ENCODE measurements around the gene SLC30A9.
A peak's percentile ranks its signal among the peaks of the same experiment; 100 is the strongest.

The SLC30A9 gene

DNA sequence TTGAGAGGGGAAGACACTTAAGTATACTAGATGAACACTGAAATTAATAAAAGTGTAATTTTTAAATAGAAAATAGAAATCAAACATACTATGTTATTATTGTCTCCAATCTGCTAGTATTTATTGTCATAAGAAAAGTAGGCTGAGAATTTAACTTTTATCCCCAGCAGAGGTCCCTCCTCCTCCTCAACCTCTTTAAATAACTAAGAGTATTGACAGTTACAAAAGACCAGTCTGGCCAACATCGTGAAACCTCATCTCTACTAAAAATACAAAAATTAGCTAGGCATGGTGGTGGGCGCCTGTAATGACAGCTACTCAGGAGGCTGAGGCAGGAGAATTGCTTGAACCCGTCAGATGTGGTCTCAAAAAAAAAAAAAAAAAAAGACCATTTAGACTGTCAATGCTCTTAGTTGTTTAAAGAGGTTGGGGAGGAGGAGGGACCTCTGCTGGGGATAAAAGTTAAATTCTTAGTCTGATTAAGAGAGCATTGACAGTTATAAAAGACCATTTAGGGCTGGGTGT, 4.2 kb downstream of the SLC30A9 start:
- FAIRE-seq: no peak

DNA sequence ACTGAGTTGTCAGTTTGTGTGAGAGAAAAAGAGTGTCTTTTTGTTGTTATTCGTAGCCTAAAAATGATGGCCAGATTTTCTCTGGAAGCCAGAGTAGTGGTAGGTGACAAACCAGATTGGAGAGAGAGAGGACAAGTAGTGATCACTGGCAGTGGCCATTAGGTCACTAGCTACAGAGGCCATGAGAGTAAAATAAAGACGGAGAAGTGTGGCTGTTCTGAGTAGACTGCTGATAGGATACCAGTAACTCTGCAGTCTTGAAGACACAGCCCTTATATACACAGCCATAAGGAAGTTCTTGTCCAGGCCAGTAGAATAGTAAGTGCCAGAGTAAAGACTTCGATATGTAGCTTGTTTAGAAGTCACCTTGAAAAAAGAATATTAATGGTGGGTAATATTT, 7.7 kb downstream of the SLC30A9 start:
- peak; percentile 35 for FAIRE-seq
- DNase-seq (ENCODE audit: extremely low spot score, insufficient read length, low read depth): no peak

More for the DNA sequence above, 4.2 kb downstream of the SLC30A9 start:
- DNase-seq (ENCODE audit: extremely low spot score, insufficient read length, low read depth): no peak

DNA sequence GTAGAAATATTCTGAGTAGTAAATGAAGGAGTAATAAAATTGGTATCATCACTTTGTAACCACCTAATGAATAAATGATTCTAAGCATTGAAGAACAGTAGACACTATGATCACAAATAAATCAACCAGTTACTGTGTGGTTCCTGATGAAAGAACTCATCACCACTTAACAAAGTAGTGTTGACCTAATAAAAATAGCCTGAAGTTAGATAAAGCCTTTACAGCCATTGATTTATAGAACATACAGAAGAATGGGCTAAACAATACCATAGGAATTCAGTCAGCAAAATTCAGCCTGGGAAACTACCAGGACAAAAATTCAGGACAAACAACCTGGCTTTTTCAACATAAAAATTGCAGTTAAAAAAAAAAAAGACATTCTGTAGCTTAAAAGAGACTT, 9.0 kb downstream of the SLC30A9 start:
- DNase-seq (ENCODE audit: extremely low spot score, insufficient read length, low read depth) (no peak), FAIRE-seq (peak; percentile 18)

DNA sequence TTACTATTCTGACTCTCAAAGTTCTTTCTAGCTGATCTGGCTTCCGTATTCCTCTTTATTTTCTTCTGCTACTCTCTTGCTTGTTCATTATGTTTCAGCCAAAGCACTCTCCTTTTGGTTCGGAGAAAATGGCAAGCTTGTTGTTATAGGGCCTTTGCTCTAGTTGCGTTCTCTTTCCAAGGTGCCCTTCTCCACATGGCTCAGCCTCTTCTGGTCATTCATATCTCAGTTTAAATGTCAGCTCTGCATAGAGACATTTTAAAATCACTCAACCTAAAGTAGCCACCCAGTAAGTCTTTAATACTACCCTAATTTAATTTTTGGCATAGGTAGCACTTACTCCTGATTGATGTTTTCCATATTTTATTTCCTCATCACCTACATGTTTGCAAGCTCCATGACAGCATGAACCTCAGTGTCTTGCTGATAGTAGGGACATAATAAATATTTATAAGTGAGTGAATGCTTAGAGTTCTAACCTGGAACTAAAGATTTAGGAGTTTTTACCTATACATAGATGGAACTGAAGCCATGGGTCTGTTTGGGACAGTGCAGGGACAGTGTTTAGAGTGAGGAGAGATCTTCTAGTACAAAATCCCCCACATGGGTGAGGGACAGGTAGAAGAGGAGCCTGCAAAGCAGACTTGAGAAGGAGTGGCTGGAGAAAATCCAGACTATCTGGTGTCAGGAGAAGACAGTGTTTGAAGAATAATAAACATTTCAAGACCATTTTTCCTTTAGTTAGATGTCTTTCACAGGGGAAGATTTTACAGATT, 17.9 kb downstream of the SLC30A9 start:
- FAIRE-seq (no peak), DNase-seq (ENCODE audit: extremely low spot score, insufficient read length, low read depth) (no peak)

DNA sequence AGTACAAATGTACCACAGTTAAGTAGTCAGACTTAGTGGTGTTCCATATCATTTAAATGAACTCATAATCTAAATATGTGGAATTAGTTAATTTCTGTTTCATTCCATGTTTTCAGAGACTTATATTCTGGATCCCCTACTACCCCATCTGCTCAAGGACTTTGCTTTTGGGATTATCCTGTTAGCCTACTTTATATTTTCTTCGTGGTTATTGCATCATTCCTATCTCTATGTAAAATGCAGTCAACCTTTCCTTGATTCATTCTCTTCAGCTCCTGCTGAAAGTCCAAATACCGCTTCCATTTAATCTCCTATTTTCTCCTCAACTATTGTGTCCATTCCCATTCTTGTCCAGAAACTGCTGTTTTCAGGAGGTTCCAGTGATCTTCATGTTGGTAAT, 25.1 kb downstream of the SLC30A9 start:
- no peak for FAIRE-seq
- no peak for DNase-seq (ENCODE audit: extremely low spot score, insufficient read length, low read depth)

DNA sequence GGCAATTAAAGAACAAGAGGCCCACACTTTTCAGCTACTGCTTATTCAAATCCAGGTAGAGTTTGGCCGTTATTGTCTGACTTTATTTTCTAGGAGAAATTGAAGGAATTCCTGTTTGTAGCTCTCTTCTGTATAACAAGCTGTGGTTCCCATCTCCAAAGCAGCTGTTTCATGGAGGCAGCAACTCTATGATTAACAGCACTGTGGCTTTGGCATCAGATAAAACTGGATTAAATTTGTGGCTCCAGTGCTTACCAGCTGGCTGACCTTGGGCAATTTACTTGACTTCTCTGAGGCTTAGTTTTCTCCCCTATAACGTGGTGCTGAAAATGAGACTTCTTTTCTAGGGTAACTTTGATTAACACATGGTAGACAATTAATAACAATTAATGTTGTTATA, 28.1 kb downstream of the SLC30A9 start:
- FAIRE-seq: no peak
- no peak for DNase-seq (ENCODE audit: extremely low spot score, insufficient read length, low read depth)

DNA sequence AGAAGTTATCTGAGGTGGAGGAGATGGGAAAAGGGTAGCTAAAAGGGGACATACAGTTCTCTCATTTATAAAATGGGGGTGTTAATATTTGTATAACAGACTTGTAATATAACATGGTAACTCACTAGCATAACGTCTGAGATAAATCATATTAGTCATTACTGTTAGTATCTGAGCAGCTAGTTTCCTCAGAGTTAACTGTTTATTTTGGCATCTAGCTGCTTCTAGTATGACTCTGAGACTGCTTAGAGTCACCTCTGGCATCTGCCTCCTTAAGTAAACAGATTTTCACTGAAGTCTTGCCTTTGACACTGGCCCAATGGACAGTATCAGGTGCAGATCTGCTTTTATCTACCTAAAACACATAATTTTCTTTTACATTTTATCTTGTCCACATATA, 58.1 kb downstream of the SLC30A9 start:
- DNase-seq (ENCODE audit: extremely low spot score, insufficient read length, low read depth) (no peak), FAIRE-seq (no peak)

DNA sequence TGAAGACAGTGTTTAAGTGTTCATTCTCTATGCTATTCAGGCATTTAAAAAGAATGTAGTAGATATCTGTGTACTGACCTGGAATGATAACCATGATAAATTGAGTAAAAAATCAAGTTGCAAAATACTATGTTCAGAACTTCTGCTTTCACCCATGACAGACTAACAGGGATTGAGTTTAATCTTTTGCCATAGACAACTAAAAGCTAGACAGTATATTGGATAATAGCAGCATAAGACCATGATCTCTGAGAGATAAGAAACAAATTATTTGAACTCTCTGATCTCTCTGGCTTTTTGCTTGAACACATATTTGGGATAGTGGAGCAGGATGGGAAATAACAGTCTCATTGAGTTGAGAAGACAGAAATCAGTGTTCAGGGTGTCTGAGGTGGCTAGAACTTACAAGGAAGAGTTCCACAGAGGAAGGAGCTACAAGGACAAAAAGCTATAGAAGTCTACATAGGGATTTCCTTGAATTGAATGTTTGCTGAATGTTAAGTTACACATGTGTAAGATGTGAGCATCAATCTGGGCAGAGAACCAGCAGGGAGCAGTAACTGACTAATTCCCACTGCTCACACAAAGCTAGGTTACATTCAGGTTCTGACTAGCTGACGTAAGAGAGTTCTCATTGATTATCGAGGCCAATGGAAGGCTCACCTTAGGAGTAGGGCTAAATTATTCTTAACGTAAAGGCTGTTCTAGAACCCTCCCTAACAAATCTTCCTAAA, 60.4 kb downstream of the SLC30A9 start:
- FAIRE-seq (no peak), DNase-seq (ENCODE audit: extremely low spot score, insufficient read length, low read depth) (no peak)

DNA sequence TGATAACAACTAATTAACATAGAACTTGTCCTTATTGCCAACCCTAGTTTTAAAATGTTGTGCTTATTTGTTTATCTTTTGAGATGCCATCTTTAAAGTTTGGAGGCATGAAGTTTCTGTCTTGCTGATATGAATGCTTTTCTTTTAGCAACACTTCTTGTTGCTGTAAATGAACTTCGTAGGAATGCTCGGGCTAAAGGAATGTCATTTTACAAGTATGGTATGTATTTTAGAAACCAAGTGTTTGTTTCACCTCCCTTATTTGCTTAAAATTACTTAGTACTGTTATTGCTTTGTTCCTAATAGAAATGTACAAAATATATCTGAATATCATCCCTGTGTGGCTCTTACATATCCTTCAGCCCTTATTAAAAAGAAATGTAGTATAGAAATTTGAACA, 76.1 kb downstream of the SLC30A9 start:
- FAIRE-seq: no peak
- no peak for DNase-seq (ENCODE audit: extremely low spot score, insufficient read length, low read depth)

DNA sequence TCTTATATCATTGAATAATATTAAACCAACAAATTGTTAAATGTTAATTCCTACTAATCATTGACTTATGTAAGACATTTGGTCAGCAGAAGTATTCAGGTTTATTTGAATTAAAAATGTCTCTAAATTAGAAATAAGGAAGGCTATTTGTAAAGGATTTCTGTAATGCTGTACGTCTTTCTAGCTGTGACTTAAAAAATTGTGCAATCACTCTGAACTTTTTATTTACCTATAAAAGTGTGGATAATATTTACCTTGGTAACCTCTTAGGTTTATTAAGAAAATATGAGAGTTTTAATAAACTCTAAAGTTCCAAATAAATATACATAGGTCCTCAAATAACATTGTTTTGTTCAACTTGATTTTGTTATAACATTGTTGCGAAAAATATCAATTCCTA, 76.9 kb downstream of the SLC30A9 start:
- FAIRE-seq: no peak
- DNase-seq (ENCODE audit: extremely low spot score, insufficient read length, low read depth): no peak

DNA sequence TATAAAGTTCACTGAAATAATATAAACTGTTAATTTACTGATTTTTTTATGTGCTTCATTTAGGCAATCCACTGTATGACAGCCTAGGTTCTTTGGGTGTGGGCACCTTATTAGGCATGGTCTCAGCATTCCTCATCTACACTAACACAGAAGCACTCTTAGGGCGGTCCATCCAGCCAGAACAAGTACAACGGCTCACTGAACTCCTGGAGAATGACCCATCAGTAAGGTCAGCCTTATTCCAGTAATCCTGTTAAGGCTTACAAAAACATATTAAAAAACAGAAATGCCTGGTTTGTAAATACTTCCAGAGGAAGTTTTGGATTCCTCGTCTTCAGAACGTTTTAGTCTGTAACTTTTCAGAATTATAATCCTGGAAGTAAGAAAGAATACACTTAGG, 80.1 kb downstream of the SLC30A9 start:
- no peak for DNase-seq (ENCODE audit: extremely low spot score, insufficient read length, low read depth)
- no peak for FAIRE-seq

DNA sequence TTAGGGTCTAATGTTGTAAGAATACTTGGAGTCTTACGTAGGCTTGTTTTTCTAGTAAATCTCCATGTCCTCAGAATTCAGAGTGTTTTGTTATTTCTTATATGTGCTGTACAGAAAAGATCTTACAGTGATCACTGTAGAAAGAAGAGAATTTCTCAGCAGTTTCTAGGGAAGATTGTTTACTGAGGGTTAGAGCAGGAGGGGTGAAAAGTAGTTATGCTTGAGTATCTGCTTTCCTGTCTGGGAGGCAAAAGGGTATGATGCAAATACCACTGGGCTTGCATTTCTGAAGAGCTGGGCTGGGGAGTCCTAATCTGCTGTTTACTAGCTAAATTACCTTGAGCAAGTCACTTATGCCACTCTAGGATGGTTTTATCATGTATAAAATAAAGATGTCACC, 84.0 kb downstream of the SLC30A9 start:
- no peak for DNase-seq (ENCODE audit: extremely low spot score, insufficient read length, low read depth)

DNA sequence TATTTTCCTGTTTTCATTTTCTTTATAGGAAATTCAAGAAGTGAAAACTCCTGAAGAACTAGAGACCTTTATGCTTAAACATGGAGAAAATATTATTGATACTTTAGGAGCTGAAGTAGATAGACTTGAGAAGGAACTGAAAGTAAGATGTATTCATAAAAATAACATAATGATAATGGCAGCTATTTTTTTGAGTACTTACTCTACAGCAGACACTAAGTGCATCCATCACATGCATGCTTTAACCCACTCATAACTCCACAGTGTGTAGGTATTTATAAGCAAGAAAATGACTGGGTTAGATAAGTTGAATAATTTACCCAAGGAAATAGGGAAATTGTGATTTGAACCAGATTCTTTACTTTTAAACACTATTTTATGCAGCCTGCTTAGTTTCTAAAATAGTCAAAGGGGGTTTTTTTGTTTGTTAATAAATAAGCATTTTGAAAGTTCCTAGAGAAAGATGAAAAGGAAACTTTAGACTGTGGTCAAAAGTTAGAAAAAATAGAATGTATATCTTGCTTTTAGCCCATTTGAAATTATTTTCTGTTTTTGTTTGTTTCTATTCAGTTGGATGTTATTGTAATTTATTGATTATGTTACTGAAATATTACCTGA, 88.0 kb downstream of the SLC30A9 start:
- peak; percentile 74 for FAIRE-seq
- DNase-seq (ENCODE audit: extremely low spot score, insufficient read length, low read depth): no peak

More for the DNA sequence above, 84.0 kb downstream of the SLC30A9 start:
- no peak for FAIRE-seq

DNA sequence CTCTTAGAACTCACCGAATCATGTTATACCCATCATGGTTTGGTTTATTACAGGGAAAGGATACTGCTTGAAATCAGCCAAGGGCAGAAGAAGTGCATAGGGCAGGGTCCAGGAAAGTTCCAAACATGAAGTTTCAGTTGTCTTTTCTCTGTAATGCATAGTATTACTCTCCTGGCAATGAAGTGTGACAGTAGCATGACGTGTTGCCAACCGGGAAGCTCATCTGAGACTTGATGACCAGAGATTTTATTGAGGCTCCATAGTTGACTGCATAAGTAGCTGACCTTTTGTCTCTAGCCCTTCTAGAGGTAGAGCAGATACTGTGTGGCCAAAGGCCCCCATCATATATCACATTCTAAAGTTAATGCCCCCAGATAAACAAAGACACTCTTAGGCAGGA, 90.0 kb downstream of the SLC30A9 start:
- FAIRE-seq: peak; percentile 69
- DNase-seq (ENCODE audit: extremely low spot score, insufficient read length, low read depth): no peak

DNA sequence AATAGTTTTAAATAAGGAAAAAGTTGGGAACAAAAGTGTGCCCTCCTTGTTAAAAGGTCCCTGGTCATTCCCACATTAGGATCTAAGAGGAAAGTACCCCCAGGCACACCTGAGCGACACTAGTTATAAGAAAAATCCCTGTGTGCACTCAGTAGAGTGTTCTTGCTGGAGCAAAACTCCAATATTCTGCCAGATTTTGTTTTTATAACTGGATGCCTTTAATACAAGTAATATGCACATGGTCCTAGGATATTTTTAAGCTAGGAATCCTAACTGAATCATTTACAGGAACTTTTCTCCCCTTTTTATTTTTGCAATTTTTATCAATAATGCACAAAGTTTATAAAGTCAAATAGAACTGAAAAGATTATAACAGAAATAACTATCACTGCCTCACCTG, 93.5 kb downstream of the SLC30A9 start:
- no peak for FAIRE-seq
- DNase-seq (ENCODE audit: extremely low spot score, insufficient read length, low read depth): no peak

DNA sequence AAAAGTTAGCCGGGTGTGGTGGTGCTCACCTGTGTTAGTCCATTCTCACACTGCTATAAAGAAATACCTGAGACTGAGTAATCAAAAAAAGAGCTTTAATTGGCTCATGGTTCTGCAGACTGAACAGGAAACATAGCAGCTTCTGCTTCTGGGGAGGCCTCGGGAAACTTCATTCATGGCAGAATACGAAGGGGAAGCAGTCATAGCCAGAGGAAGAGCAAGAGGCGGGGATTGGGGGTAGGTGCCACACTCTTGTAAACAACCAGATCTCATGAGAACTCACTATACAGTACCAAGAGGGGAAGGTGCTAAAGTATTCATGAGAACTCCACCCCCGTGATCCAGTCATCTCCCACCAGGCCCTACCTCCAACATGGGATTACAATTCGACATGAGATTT, 98.1 kb downstream of the SLC30A9 start:
- DNase-seq (ENCODE audit: extremely low spot score, insufficient read length, low read depth): no peak
- FAIRE-seq: no peak

DNA sequence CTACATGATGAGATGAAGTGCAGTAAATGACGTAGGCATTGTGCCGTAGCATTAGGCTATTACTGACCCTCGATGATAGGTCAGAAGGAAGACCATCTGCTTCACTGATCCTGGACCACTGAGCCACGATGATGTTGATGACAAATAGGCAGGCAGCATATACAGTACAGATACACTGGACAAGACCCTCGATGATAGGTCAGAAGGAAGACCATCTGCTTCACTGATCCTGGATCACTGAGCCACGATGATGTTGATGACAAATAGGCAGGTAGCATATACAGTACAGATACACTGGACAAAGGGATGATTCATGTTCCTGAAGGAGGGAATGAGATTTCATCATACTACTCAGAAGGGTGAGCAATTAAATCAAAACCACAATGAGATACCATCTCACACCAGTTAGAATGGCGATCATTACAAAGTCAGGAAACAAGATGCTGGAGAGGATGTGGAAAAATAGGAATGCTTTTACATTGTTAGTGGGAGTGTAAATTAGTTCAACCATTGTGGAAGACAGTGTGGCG, 111.2 kb downstream of the SLC30A9 start:
- DNase-seq (ENCODE audit: extremely low spot score, insufficient read length, low read depth) (no peak), FAIRE-seq (no peak)

DNA sequence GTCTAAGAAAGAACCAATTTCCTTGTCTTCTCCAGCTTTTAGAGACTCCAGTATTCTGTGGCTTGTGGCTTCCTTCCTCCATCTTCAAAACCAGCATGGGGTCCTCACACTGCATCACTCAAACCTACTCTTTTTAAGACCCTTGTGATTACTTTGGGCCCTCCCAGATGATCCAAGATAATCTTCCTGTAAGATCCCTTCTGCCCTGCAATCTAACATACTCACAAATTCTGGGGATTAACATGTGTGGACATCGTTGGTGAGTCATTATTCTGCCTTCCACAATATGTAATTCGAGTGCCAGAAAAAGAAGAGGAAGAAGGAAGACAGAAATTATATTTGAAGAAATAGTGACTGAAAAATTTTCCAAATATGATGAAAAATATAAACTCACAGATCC, 114.2 kb downstream of the SLC30A9 start:
- no peak for FAIRE-seq

DNA sequence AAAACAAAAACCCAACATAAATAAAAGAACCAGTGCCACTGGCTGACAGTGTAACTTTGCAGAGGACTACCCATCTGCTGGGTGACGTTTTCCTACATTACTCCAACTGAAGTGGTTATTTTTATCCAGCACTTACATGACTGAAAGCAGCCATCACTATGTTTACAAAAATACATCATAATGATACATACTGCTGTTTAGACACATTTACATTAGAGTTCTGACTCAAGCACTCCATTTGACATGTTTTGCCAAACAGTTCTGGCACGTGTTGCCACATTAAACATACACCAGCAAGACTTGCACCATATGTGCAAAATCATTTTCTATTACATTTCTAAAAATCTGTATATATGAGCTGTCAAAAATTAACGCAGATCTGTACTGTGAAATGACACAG, 122.5 kb downstream of the SLC30A9 start:
- no peak for FAIRE-seq
- DNase-seq (ENCODE audit: extremely low spot score, insufficient read length, low read depth): no peak

More for the DNA sequence above, 114.2 kb downstream of the SLC30A9 start:
- DNase-seq (ENCODE audit: extremely low spot score, insufficient read length, low read depth): no peak

DNA sequence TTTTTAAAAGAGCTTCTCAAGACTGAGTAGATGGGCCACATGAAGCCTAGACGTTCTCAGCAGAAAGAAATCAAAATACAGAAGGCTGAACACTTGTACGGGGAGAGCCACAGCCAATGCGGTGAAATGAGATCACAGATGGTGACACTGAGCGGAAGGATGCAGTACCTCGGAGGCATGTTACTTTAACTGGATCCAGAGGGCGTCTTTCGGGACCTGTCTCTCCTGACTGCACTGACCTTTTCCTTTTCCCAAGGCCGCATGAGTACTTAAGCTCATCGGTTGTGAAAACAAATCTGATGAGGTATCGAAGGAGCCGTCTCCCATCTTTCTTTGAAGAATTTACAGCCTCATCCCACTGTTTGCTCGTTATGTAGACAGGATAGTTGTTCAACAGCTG, 129.6 kb downstream of the SLC30A9 start:
- no peak for DNase-seq (ENCODE audit: extremely low spot score, insufficient read length, low read depth)
- FAIRE-seq: no peak

DNA sequence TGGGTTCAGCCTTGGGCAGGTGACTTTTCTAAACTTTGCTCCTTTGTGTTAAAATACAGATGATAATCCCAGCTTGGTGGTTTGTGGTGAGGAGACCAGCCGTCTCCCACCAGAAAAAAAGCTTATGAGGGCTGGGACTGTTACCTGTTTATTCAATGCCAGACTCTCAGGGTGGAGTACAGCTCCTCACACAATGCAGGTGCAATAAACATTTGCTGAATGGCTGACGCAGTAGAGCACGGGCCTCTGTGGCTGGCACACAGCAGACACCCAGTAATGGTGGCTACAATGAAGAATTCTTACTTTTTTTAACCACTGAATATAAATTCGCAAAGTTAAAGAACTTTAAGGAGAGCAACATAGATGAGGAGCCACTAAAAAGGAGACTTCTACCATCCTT, 131.9 kb downstream of the SLC30A9 start:
- DNase-seq (ENCODE audit: extremely low spot score, insufficient read length, low read depth) (no peak), FAIRE-seq (no peak)
